ENCODE data around the gene LCTL.

Gene LCTL

GRCh38 chr15:66573719-66574595 lies 8.2 kb upstream of the LCTL start:
- no peak for TF ChIP-seq CTCF (IDR thresholded peaks at IDR 0.05; ENCODE audit: extremely low read depth, insufficient read depth, missing control alignments)
- no peak for DNase-seq (ENCODE audit: low spot score)
- in situ Hi-C loops (cut with MboI; ENCODE audit: low pct_unique_long_range_greater_than_20kb, low sequenced_read_pairs, unreplicated experiment): no loop called here

- in situ Hi-C loops (cut with MboI; ENCODE audit: low pct_unique_long_range_greater_than_20kb, low sequenced_read_pairs, unreplicated experiment): no loop called here
- no peak for DNase-seq (ENCODE audit: low spot score)
- no peak for TF ChIP-seq CTCF (IDR thresholded peaks at IDR 0.05; ENCODE audit: extremely low read depth, insufficient read depth, missing control alignments)
These were observed 7.5 kb upstream of the LCTL start for GRCh38 chr15:66573348-66573718.

- no peak for DNase-seq (ENCODE audit: low spot score)
- no peak for TF ChIP-seq CTCF (IDR thresholded peaks at IDR 0.05; ENCODE audit: extremely low read depth, insufficient read depth, missing control alignments)
- in situ Hi-C loops (cut with MboI; ENCODE audit: low pct_unique_long_range_greater_than_20kb, low sequenced_read_pairs, unreplicated experiment): no loop called here
These were observed 6.3 kb upstream of the LCTL start for GRCh38 chr15:66572146-66572545.

- TF ChIP-seq CTCF (IDR thresholded peaks at IDR 0.05; ENCODE audit: extremely low read depth, insufficient read depth, missing control alignments): no peak
- DNase-seq (ENCODE audit: low spot score): no peak
- in situ Hi-C loops (cut with MboI; ENCODE audit: low pct_unique_long_range_greater_than_20kb, low sequenced_read_pairs, unreplicated experiment): no loop called here
These were observed 5.2 kb upstream of the LCTL start for GRCh38 chr15:66570842-66571478.

- in situ Hi-C loops (cut with MboI; ENCODE audit: low pct_unique_long_range_greater_than_20kb, low sequenced_read_pairs, unreplicated experiment): no loop called here
- DNase-seq (ENCODE audit: low spot score): no peak
- no peak for TF ChIP-seq CTCF (IDR thresholded peaks at IDR 0.05; ENCODE audit: extremely low read depth, insufficient read depth, missing control alignments)
These were observed 4.5 kb upstream of the LCTL start for GRCh38 chr15:66570327-66570726.

- no peak for DNase-seq (ENCODE audit: low spot score)
- in situ Hi-C loops (cut with MboI; ENCODE audit: low pct_unique_long_range_greater_than_20kb, low sequenced_read_pairs, unreplicated experiment): no loop called here
- TF ChIP-seq CTCF (IDR thresholded peaks at IDR 0.05; ENCODE audit: extremely low read depth, insufficient read depth, missing control alignments): no peak
These were observed 3.8 kb upstream of the LCTL start for GRCh38 chr15:66569461-66570137.
